Heart left ventricle (tissue), 13 donors: ENCODE results near the gene HMGB4.

ENCODE experiments used
- POLR2A ChIP-seq, 2 donors: fragments of 450-650 bp; IDR thresholded peaks; one replicate each; pipeline ENCODE4 v1.6.1; 2017; ENCODE audit warnings: antibody characterized with exemption in 2 of 2, mild to moderate bottlenecking in 2 of 2, moderate library complexity in 2 of 2
- TF ChIP-seq, protein P1 (sequence below), 12 donors: fragments of 200-600 bp; sonication (generic) in 4 of 12; IDR thresholded peaks; one replicate each; pipeline versions ENCODE4 v1.5.0 to v1.8.0; 2018 to 2022; ENCODE audit warnings: antibody characterized with exemption in 12 of 12, mild to moderate bottlenecking in 5 of 12
- donor health status: ischemic (EF 13 %, LVEDD 7.1; RV severe dilation, severe dysfunction).
- donor health status: DM: no; HTN: yes; CAD: no.
- donor health status: DM: no; HTN: no; CAD: no.
- donor health status: ischemic (EF 25% LVEDD 6.9; RV normal size, moderate dysfunction).
- donor health status: ischemic (EF 25% LVEDD 5.7; RV mildly dilated, moderate dysfunction).
- donor health status: ischemic (EF 35%, LVEDD 5.7; RV mildly dilated, moderate dysfunction).
- donor health status: nonischemic (EF 11% LVEDD 7.7; RV severe dilation, severe dysfunction).
- donor health status: DM: yes; HTN: yes; CAD: no.
- donor health status: PGD.
- donor health status: ischemic (EF 29% LVEDD 5.4; RV normal size, mild dysfunction).
- donor health status: nonischemic (EF 23%, LVEDD 6.1; RV moderate dilation, normal function).

DNA sequence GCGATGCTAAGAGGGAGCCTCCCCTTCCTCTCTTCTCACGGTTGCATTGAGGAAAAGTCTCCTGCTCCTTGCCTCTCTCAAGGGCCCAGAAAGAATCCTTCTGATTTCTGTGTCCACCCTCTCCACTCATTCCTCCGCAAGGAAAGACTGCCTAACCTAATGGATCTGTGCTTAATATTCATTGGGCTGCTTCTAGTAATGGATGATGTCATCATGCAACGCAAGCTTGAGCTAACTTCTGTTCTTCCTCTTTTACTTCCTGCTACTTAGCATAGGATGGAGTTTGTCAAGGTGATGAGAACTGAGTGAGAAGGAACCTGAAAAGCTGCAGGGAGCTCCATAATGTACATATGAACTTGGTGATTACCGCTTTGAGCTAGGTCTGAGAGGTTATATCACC is 35.2 kb upstream of the HMGB4 start:
- TF ChIP-seq, protein P1, sequence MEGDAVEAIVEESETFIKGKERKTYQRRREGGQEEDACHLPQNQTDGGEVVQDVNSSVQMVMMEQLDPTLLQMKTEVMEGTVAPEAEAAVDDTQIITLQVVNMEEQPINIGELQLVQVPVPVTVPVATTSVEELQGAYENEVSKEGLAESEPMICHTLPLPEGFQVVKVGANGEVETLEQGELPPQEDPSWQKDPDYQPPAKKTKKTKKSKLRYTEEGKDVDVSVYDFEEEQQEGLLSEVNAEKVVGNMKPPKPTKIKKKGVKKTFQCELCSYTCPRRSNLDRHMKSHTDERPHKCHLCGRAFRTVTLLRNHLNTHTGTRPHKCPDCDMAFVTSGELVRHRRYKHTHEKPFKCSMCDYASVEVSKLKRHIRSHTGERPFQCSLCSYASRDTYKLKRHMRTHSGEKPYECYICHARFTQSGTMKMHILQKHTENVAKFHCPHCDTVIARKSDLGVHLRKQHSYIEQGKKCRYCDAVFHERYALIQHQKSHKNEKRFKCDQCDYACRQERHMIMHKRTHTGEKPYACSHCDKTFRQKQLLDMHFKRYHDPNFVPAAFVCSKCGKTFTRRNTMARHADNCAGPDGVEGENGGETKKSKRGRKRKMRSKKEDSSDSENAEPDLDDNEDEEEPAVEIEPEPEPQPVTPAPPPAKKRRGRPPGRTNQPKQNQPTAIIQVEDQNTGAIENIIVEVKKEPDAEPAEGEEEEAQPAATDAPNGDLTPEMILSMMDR (IDR thresholded peaks at IDR 0.05), result no peak
- TF ChIP-seq POLR2A (IDR thresholded peaks at IDR 0.05), result no peak
